Stimulated activated naive CD4-positive, alpha-beta T cell treated with Interleukin-2 at 50 U/mL for 16 hours (primary cell): ENCODE measurements around the gene RBM33.
"Not testable (repeated sequence)": the region's sequence is repeated elsewhere in the genome, so short reads cannot be mapped to it uniquely, and the experiment has no call there.

ENCODE experiments used
- DNase-seq: peaks from one replicate; lab custom pipeline; 2025; lab: John Stamatoyannopoulos, UW

Gene RBM33

GRCh38 chr7:155809332-155809946, 165.0 kb downstream of the RBM33 start:
- DNase-seq = no peak

DNA sequence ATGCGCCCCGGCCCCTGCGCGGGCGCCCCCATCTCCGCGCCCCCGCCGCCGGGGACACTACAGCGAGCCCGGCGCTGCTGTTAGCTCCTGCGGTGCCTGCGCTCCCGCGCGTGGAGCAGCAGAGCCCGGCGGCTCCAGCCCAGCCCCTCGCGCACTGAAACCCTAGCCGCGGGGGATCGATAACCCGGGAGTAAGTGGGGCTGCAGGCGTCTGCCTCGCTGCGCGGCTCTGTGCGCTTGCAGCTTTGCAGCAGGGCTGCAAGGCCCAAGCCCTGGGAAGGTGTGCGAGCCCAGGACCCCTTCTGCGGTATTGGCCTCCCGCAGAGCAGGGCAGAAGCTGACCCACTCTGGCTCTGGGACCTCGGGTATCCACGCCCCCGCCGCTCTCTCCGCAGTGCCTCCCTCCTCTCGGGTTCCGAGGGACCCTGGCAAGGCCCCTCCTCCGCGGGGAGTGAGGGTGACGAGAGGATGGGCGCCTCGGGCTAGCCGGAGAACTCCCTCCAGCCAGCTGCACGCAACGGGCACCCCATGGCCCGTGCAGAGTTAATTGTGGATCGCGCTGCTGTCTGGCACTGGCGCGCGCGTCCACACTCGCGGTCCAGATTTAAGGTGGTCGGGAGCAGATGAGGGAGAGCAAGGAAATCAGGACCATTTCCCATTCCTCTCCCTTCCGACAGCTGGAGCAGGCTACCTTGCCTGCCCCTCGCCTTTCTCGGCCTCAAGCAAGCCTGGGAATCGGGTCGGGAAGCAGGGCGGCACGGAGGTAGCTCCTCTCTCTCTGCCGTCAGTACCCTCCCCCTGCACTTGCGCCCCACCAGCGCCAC, 165.7 kb downstream of the RBM33 start:
- no peak for DNase-seq

DNA sequence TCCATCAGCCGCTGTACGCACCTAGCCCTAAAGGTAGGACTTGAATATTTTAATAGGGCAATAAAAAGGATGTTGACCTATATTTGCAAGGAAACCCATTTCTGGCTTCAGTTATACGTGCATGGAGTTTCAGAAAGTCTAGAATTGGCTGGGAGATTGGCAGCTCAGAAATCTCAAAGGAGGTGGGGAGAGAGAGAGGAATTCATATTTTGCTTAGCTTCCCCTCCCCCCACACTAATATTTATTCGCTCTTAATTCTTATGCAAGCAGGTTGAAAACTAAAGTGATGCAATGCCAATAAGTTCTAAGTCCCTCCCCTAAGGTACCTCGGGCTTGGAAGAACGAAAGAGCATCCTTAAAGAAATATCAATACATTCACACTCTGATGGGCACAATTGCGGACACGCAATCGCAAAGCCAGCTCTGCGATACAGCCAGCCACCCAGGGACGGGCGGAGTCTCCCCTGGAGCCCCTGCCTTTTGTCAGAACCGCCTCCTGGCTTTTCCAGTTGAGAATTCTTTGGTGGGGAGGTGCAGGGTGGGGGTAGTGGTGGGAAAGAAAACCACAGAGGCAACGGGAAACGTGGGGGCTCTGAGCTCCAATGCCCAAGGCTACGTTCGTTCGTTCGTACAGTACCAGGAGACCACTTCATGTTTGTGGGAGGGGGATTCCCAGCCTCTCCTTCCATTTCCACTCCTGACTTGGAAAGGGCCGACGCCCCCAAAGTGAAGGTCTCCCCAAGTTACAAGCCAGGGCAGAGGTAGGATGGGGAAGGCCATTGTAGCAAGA, 166.5 kb downstream of the RBM33 start:
- DNase-seq = no peak

DNA sequence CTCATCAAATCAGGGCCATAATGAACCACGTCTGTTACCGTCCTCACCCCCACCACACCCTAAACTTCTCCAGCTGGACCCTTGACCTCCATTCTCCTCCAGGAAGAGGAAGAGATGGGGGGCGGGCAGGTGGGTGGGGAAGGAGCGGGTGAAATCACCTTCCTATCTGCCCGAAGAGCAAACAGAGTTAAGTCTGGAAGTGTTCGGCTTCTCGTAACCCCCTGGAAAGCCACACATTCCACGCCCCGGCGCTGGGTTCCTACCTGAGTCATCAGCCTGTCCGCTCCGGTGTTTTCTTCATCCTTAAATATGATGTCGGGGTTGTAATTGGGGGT, 167.1 kb downstream of the RBM33 start:
- DNase-seq = no peak

DNA sequence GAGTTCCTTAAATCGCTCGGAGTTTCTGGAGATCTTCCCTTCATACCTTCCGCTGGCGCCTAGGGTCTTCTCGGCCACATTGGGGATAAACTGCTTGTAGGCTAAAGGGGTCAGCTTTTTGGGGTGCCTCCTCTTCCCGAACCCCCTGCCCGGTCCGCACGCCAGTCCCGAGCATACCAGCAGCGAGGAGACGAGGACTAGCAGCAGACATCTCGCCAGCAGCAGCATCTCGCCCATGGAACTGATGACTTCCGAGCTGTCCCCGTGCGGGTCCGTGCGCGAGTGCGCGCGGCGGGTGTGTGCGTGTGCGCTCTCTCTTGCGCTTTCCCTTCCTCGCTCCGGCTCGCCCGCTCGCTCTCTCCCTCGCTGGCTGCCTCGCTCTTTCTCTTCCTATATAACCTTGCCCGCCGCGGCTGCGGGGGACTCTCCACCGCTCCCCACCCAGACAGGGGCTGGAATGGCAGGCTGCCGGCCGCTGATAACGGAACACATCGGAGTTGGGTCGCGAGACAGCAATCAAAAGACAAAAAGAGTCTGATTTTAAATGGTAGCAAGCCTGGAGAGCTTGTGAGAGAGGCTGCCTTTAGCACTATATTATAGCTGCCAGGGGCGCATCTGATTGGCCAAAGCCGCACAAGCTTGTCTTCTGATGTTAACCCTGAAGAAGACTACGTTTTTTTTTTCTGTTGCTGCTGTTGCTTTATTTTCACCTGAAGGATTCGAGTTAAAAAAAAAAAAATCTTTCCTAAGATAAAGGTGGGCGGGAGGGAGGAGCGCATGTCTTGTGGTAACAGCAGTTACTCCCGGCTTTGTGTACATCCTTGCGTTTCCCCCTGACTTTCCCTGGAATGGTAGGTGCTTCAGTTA, 167.7 kb downstream of the RBM33 start, which contains the start of gene SHH:
TSS of gene SHH (minus strand) at position 569 of the 867 bp plus-strand sequence. CDS start at position 228, 341 bp downstream.
- DNase-seq = no peak

- no peak for DNase-seq
Measured at GRCh38 chr7:155813125-155813524, 168.7 kb downstream of the RBM33 start.

- DNase-seq = no peak
Measured at GRCh38 chr7:155813546-155814315, 169.3 kb downstream of the RBM33 start.

GRCh38 chr7:155814316-155815276, 170.1 kb downstream of the RBM33 start:
- no peak for DNase-seq

DNA sequence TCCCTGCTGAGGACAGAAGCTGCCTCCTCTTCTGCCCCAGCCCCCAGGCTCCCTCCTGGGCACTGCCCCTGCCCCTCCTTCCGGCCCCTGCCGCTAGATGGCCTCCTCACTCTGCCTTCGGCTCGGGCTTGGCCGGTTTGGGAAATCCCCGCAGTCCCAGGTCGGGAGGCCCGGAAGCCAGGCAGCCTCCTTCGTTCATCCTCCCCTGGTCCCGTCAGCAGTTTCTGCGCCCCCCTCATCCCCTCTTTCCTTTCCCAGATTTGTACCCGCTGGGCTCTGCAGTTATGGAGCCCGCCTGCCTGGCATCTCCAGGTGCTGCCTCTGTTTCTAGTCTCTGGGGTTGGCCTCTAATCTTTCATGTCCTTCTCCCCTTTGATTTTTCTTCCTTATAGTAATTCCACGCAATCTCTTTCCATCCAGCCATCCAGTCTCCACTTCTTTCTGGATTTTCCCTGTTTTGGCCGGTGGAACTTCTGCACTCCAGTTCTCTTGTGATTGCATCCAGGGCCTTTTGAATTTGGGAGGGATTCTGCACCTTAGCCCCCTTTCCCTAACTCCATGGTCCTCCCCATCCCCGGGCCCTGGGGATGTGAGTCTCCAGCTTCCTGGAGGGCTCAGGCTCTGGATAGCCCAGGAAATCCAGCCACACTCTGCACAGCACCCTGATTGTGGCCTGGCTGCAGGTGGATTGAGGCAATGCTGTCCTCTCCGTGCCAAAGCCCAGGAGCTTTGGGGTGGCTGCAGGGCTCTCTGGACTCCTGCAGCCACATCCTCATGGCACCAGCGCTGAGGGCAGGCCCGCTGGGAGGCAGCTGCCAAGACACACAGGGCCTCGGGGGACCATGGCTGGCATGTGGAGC, 171.1 kb downstream of the RBM33 start:
- DNase-seq = peak; percentile 37

DNA sequence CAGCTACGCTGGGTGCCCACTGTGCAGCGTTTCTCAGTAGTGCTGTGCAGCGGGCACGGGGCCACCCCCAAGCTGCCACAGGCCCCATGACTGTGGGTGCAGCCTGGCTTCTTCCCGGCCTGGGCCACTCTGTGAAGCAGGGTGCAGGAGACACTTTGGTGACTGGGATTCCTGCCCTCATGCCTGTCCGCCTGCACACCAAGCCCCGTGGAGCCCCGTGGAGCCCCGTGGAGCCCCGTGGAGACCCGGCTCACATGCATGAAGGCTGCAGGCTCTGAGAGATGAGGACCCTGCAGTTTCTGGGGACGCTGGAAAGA, 171.7 kb downstream of the RBM33 start:
- DNase-seq = no peak

- no peak for DNase-seq
Measured at GRCh38 chr7:155816996-155817395, 172.5 kb downstream of the RBM33 start.

GRCh38 chr7:155817515-155817914, 173.1 kb downstream of the RBM33 start:
- DNase-seq = not testable (repeated sequence)

DNA sequence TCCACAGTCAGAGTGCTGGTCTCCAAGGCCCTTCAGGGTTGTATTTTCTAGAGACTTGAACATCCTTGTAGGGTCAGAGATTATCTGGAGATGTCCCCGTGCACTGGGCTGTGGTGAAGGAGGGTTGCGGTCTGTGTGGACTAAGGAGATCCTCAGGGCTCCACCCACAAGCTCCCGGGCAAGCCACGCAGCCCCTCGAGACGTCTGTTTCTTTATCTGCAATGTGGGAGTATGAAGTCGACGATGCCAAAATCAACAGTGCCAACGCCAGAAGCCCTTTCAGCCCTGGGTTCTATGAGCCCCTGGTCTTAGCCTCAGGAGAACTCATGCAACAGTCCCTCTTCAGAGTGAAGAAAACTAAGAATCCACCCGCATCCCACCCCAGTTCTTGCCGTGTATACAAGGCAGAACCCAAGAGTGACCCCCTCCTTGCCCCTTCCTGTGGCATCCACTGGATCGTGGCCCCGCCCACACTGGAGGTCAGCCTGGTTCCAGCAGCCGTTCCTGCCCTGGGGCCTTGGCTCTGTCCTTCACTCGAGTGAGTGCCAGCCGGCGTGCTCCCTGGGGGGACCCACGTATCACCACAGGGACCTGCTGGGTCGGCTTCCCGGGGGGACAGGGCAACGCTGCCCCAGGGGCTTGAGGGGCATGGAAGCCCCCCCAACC, 173.8 kb downstream of the RBM33 start:
- no peak for DNase-seq

DNA sequence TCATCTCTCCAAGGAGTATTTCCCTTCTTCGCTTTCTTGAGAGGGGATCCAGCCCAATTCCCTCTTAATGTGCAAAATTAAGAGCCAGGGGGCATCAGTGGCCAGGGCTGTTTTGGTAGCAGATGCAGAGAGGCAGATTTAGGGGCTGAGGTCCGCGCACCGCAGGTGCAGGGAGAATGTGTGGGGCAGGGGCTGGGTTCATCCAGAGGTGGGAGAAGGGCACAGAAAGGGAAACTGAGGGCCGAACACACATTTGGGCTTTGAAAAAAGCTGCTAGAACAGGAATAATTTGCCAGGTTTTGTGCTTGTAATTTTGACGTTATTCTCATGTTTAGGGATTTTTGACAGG, 174.3 kb downstream of the RBM33 start:
- no peak for DNase-seq

DNA sequence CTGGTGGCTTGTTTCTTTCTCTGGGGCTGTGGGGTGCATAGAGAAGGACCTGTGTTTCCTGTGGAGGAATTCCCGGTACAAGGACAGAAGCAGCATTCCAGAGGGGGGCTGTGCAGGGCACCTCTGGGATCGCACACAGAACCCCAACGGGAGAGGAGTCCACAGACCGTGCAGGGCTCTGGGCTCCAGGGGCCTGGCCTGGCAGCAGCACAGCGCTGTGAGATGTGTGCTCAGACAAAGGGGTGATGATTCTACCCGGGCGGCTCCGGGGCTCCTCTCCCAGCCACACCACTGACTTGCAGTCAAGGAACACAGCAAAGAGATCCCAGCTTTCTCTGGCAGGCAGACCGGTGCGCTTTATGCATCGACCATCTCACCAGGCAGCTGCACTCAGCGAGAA, 174.7 kb downstream of the RBM33 start:
- no peak for DNase-seq

DNA sequence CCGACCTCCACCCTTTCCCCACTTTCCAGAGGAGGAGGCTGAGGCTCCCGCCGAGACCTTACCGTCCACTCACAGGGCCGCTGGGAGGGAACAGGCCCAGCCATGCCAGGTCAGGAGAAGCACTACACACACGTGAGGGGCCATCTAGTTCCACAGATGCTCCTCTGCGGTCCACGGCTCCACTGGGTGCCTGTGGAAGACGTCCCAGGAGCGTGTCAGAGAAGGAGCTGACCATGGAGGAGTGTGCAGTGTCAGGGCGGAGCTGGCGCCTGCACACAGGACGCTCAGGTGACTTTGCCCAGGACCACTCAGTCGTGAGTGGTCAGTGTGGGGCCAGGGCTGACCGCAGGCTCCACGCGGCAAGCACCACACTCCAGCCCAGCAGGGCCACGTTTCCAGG, 175.8 kb downstream of the RBM33 start:
- DNase-seq = no peak

DNA sequence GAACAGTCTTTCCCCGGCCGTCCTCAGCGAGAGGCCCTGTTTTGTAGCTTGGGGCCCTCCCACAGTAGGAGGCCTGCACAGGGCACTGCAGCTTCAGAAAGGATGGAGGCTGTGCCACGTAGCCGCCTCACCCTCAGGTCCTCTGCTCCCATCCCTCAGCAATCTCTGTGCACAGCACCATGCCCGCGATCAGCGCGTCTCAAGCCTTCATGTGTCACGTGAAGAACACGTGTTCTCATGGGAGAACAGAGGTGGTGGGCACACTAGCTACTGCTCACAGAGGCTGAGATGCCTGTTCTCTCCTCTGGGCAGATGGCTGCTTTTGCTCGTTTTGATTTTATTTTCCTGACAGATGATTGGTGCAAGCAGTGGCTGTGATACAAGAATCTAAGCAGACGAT, 176.3 kb downstream of the RBM33 start:
- no peak for DNase-seq

DNA sequence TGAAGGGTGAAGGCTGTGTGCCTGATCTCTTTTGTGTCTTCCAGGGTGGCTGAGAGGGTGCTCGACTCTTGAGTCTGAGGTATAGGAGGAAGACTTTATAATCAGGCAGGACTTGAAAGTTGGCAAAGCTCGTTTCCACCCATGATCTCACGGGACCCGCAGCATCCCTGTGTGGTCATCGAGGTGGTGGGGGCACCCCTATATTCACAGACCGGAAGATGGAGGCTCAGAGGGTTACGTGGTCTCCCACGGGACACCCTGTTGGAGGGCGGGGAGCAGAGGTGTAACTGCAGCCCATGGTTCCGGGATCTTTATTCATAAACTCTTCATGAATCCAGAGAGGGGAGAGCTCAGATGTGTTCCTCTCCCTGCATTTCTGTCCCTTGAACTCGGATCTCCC, 177.4 kb downstream of the RBM33 start:
- no peak for DNase-seq
